HCT116 (cell line): ENCODE measurements around the gene CTNNAL1. TPM values are rescaled to one million over a fixed set of nuclear protein-coding genes. Genes with fewer than 3 reads are reported as not detected.

Source experiments
- ATAC-seq: fragments of 200-7000 bp; cut with Tn5 transposase; 2 replicates; pipeline ENCODE4 v1.9.1; 2020; ENCODE audit warnings: mild to moderate bottlenecking, moderate library complexity
- BruUV-seq: library from RNA; stranded (reverse); fragments of 400-500 nt; replicated peaks from 2 replicates; lab custom pipeline; 2021; lab: Mats Ljungman, UMichigan
- CTCF ChIA-PET: fragments of 300-600 bp; sonication (Branson Sonifier 250); formaldehyde crosslinking; loops from one replicate; lab custom pipeline; 2021; ENCODE audit warnings: antibody characterized with exemption; lab: Charles Lee
- POLR2A ChIA-PET: fragments of 300-600, 350-600 bp; sonication (Branson Sonifier 250); formaldehyde crosslinking; loops from one replicate; lab custom pipeline; 2021; ENCODE audit warnings: antibody characterized with exemption; lab: Charles Lee
- RAD21 ChIA-PET, 2 experiments: fragments of 300-600 bp; sonication (Branson Sonifier 250); formaldehyde crosslinking; loops; one replicate each; lab custom pipeline; 2023; ENCODE audit warnings: low total read pairs in 2 of 2; ENCODE audit not compliant: uncharacterized antibody in 2 of 2, unreplicated experiment in 2 of 2, low non-redundant PET in 1 of 2; lab: Charles Lee
- DNase-seq: peaks from one replicate; pipeline ENCODE4 v3.0.0-alpha.2; 2010; ENCODE audit warnings: low read depth, low spot score
- H2AFZ ChIP-seq: fragments of 200-600 bp; shearing (Covaris generic), sonication (generic); 2 replicates; pipeline ENCODE4 v1.6.1; 2017; ENCODE audit warnings: low read depth, mixed run types, mixed read lengths, antibody characterized with exemption, low read length; ENCODE audit not compliant: poor library complexity, severe bottlenecking
- H3K27ac ChIP-seq: 2 replicates; pipeline ENCODE4 v1.5.1; 2012; ENCODE audit warnings: low read depth, low read length
- H3K27me3 ChIP-seq: fragments of 200-600 bp; sonication (generic); 2 replicates; pipeline ENCODE4 v1.6.1; 2016; ENCODE audit warnings: mixed run types, low read length, mixed read lengths; ENCODE audit not compliant: insufficient read depth
- H3K36me3 ChIP-seq, 2 experiments: fragments of 200-500 bp in 1 of 2; fragments of 200-600 bp in 1 of 2; sonication (Bioruptor generic) in 1 of 2; sonication (generic) in 1 of 2; 2 replicates each; pipeline versions ENCODE4 v1.5.1 to v1.6.1; 2014 to 2016; ENCODE audit warnings: low read length in 2 of 2, inconsistent platforms in 1 of 2, mixed read lengths in 1 of 2, mixed run types in 1 of 2; ENCODE audit not compliant: insufficient read depth in 2 of 2, control insufficient read depth in 1 of 2
- H3K4me1 ChIP-seq, 2 experiments: fragments of 200-600 bp in 1 of 2; sonication (generic) in 1 of 2; 2 replicates each; pipeline versions ENCODE4 v1.5.1 to v1.6.1; 2012 to 2017; ENCODE audit warnings: low read length in 2 of 2, inconsistent platforms in 1 of 2, mild to moderate bottlenecking in 1 of 2, mixed read lengths in 1 of 2, mixed run types in 1 of 2, moderate library complexity in 1 of 2; ENCODE audit not compliant: insufficient read depth in 2 of 2, control insufficient read depth in 1 of 2
- H3K4me2 ChIP-seq: fragments of 200-600 bp; sonication (generic); 2 replicates; pipeline ENCODE4 v1.6.1; 2017; ENCODE audit warnings: mixed run types, low read length, mixed read lengths
- H3K4me3 ChIP-seq, 2 experiments: fragments of 200-600 bp in 1 of 2; sonication (generic) in 1 of 2; replicated peaks in 1 of 2; 2 replicates each; pipeline ENCODE4 v1.5.1; 2011 to 2016; ENCODE audit warnings: low read length in 2 of 2, control low read depth in 1 of 2, low read depth in 1 of 2, mild to moderate bottlenecking in 1 of 2, mixed read lengths in 1 of 2, mixed run types in 1 of 2
- H3K79me2 ChIP-seq: fragments of 200-600 bp; sonication (generic); 2 replicates; pipeline ENCODE4 v1.6.1; 2017; ENCODE audit warnings: mild to moderate bottlenecking, mixed run types, low read length, moderate library complexity, mixed read lengths; ENCODE audit not compliant: insufficient read depth
- H3K9ac ChIP-seq: fragments of 200-600 bp; sonication (generic); 2 replicates; pipeline ENCODE4 v1.6.1; 2016; ENCODE audit warnings: low read length, mixed read lengths
- H3K9me2 ChIP-seq: fragments of 200-600 bp; sonication (generic), shearing (Covaris generic); 2 replicates; pipeline ENCODE4 v1.6.1; 2017; ENCODE audit warnings: mixed run types, mild to moderate bottlenecking, moderate library complexity; ENCODE audit not compliant: insufficient read depth
- H3K9me3 ChIP-seq, 2 experiments: fragments of 200-500 bp in 1 of 2; fragments of 200-600 bp in 1 of 2; sonication (Bioruptor generic) in 1 of 2; sonication (generic) in 1 of 2; 2 replicates each; pipeline ENCODE4 v1.6.1; 2014 to 2017; ENCODE audit warnings: low read length in 2 of 2, mixed read lengths in 2 of 2, inconsistent platforms in 1 of 2, low read depth in 1 of 2, mild to moderate bottlenecking in 1 of 2, mixed run types in 1 of 2, moderate library complexity in 1 of 2; ENCODE audit not compliant: control insufficient read depth in 1 of 2, insufficient read depth in 1 of 2
- H4K20me1 ChIP-seq: fragments of 200-600 bp; sonication (generic), shearing (Covaris generic); 2 replicates; pipeline ENCODE4 v1.6.1; 2017; ENCODE audit warnings: mixed run types, mild to moderate bottlenecking, moderate library complexity; ENCODE audit not compliant: insufficient read depth
- ATF3 ChIP-seq: IDR thresholded peaks from 2 replicates; pipeline ENCODE4 v1.6.1; 2012
- CBX3 ChIP-seq: IDR thresholded peaks from 2 replicates; pipeline ENCODE4 v1.6.1; 2012; ENCODE audit warnings: low read depth
- EGR1 ChIP-seq: IDR thresholded peaks from 2 replicates; pipeline ENCODE4 v1.6.1; 2012; ENCODE audit warnings: low read depth
- EZH2 ChIP-seq: fragments of 200-600 bp; sonication (generic); IDR thresholded peaks from 2 replicates; pipeline ENCODE4 v1.6.1; 2017; ENCODE audit warnings: antibody characterized with exemption, mixed run types
- FOSL1 ChIP-seq: IDR thresholded peaks from 2 replicates; pipeline ENCODE4 v1.6.1; 2012; ENCODE audit warnings: low read depth
- JUND ChIP-seq: IDR thresholded peaks from 2 replicates; pipeline ENCODE4 v1.6.1; 2012
- SIN3A ChIP-seq: IDR thresholded peaks from 2 replicates; pipeline ENCODE4 v1.6.1; 2012; ENCODE audit warnings: low read depth
- SP1 ChIP-seq: IDR thresholded peaks from 2 replicates; pipeline ENCODE4 v1.6.1; 2012; ENCODE audit warnings: low read depth
- SRF ChIP-seq: IDR thresholded peaks from 2 replicates; pipeline ENCODE4 v1.6.1; 2012; ENCODE audit warnings: low read depth
- ZFX ChIP-seq: fragments of 450-650 bp; IDR thresholded peaks from 2 replicates; pipeline ENCODE4 v1.6.1; 2017
- ZNF274 ChIP-seq: fragments of 200-500 bp; sonication (Bioruptor generic); IDR thresholded peaks from 2 replicates; pipeline ENCODE4 v1.6.1; 2014; ENCODE audit warnings: mild to moderate bottlenecking, low read depth, low read length, inconsistent platforms
- intact Hi-C: fragments of 100-400 bp; cut with micrococcal nuclease; formaldehyde crosslinking; loops from 2 replicates; pipeline ENCODE4 v1.10.0; 2022
- total RNA-seq: library from RNA; stranded (reverse); gene quantifications from one replicate; pipeline ENCODE4 v1.2.1, GENCODE V29; 2021; ENCODE audit not compliant: unreplicated experiment
- TF ChIP-seq, protein P1 (sequence below): IDR thresholded peaks from 2 replicates; pipeline ENCODE4 v1.6.1; 2012; ENCODE audit warnings: low read depth

The CTNNAL1 gene
- total RNA-seq, 1 experiment from 2014 or later = 87.2 TPM

GRCh38 chr9:109026306-109026705 is 13.0 kb upstream of the CTNNAL1 start:
- intact Hi-C loops = no loop called here
- H3K4me2 ChIP-seq = no peak overlapping the region
- H3K79me2 ChIP-seq = peaks cover 5% of the 10 kb centered on the region; the same call in 1 of the 2 replicates
- no peak overlapping the region for H3K9ac ChIP-seq
- peaks cover 0 to under 1% of the 10 kb centered on the region in 2 experiments; a peak in 1 of 4 replicates for H3K36me3 ChIP-seq
- no peak overlapping the region for H3K4me3 ChIP-seq
- no peak overlapping the region for H3K27ac ChIP-seq
- DNase-seq (no peak), ATAC-seq (no peak)
- BruUV-seq = no TSS peak
- H3K4me1 ChIP-seq = no peaks in the 10 kb centered on the region
- H3K9me3 ChIP-seq = no peaks in the 10 kb centered on the region
- ChIA-PET CTCF (no interaction called here), POLR2A (no interaction called here), RAD21 (no interaction called here)
- H3K27me3 ChIP-seq = no peaks in the 10 kb centered on the region
- H2AFZ ChIP-seq = no peak overlapping the region
- no peaks in the 10 kb centered on the region for H3K9me2 ChIP-seq
- TF ChIP-seq ZFX = no peak
- TF ChIP-seq CBX3 = no peak
- TF ChIP-seq EGR1 = no peak
- TF ChIP-seq, protein P1, sequence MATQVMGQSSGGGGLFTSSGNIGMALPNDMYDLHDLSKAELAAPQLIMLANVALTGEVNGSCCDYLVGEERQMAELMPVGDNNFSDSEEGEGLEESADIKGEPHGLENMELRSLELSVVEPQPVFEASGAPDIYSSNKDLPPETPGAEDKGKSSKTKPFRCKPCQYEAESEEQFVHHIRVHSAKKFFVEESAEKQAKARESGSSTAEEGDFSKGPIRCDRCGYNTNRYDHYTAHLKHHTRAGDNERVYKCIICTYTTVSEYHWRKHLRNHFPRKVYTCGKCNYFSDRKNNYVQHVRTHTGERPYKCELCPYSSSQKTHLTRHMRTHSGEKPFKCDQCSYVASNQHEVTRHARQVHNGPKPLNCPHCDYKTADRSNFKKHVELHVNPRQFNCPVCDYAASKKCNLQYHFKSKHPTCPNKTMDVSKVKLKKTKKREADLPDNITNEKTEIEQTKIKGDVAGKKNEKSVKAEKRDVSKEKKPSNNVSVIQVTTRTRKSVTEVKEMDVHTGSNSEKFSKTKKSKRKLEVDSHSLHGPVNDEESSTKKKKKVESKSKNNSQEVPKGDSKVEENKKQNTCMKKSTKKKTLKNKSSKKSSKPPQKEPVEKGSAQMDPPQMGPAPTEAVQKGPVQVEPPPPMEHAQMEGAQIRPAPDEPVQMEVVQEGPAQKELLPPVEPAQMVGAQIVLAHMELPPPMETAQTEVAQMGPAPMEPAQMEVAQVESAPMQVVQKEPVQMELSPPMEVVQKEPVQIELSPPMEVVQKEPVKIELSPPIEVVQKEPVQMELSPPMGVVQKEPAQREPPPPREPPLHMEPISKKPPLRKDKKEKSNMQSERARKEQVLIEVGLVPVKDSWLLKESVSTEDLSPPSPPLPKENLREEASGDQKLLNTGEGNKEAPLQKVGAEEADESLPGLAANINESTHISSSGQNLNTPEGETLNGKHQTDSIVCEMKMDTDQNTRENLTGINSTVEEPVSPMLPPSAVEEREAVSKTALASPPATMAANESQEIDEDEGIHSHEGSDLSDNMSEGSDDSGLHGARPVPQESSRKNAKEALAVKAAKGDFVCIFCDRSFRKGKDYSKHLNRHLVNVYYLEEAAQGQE = no peak
- TF ChIP-seq SRF = no peak
- TF ChIP-seq FOSL1 = no peak
- TF ChIP-seq SP1 = no peak
- TF ChIP-seq EZH2 = no peak
- no peak for TF ChIP-seq ZNF274
- TF ChIP-seq ATF3 = no peak
- TF ChIP-seq SIN3A = no peak
- TF ChIP-seq JUND = no peak
- H4K20me1 ChIP-seq = no peaks in the 10 kb centered on the region
